CD4-positive, CD25-positive, alpha-beta regulatory T cell (primary cell): ENCODE measurements around the gene SPCS1. TPM values are rescaled to one million over a fixed set of nuclear protein-coding genes. Genes with fewer than 3 reads are reported as not detected.

Experiments used
- ATAC-seq, 2 donors: fragments of 150-1000 bp; cut with Tn5 transposase; one replicate each; pipeline ENCODE4 v1.10.0; 2021; ENCODE audit warnings: low read depth in 2 of 2, moderate number of reproducible peaks in 2 of 2, moderate library complexity in 1 of 2
- DNase-seq, 3 donors: peaks; one replicate each; pipeline versions ENCODE4 v3.0.0 to v3.0.0-alpha.2; 2012 to 2022; ENCODE audit warnings: mixed read lengths in 1 of 3
- H3K27ac ChIP-seq: one replicate; pipeline ENCODE4 v1.7.0; 2013; ENCODE audit warnings: mild to moderate bottlenecking, low read length; ENCODE audit not compliant: insufficient read depth, poor library complexity, severe bottlenecking
- H3K27me3 ChIP-seq: one replicate; pipeline ENCODE4 v1.7.0; 2013; ENCODE audit warnings: low read length; ENCODE audit not compliant: control insufficient read depth, insufficient read depth
- H3K36me3 ChIP-seq: one replicate; pipeline ENCODE4 v1.7.0; 2013; ENCODE audit warnings: mild to moderate bottlenecking, low read length, moderate library complexity; ENCODE audit not compliant: control insufficient read depth, insufficient read depth
- H3K4me1 ChIP-seq: 2 replicates; pipeline ENCODE4 v1.7.0; 2013; ENCODE audit warnings: mild to moderate bottlenecking, low read length; ENCODE audit not compliant: insufficient read depth, control insufficient read depth, poor library complexity, severe bottlenecking
- H3K4me3 ChIP-seq: one replicate; pipeline ENCODE4 v1.7.0; 2013; ENCODE audit warnings: low read depth, mild to moderate bottlenecking, low read length, moderate library complexity
- H3K9me3 ChIP-seq, 2 experiments: 1 replicate in 1 of 2; 2 replicates in 1 of 2; pipeline ENCODE4 v1.7.0; 2013; ENCODE audit warnings: low read length in 2 of 2, mild to moderate bottlenecking in 1 of 2, moderate library complexity in 1 of 2; ENCODE audit not compliant: control insufficient read depth in 2 of 2
- H3K27ac Mint-ChIP-seq, 3 donors: one replicate each; pipeline ENCODE4 v1.8.0; 2020 to 2022; ENCODE audit warnings: mild to moderate bottlenecking in 3 of 3, mixed read lengths in 3 of 3, moderate library complexity in 2 of 3
- H3K27me3 Mint-ChIP-seq: one replicate; pipeline ENCODE4 v1.8.0; 2022; ENCODE audit warnings: mild to moderate bottlenecking, mixed read lengths
- H3K36me3 Mint-ChIP-seq: one replicate; pipeline ENCODE4 v1.8.0; 2020; ENCODE audit warnings: mixed read lengths
- H3K4me1 Mint-ChIP-seq, 4 donors: one replicate each; pipeline ENCODE4 v1.8.0; 2020 to 2022; ENCODE audit warnings: mixed read lengths in 4 of 4, mild to moderate bottlenecking in 1 of 4
- H3K4me3 Mint-ChIP-seq, 4 donors: one replicate each; pipeline ENCODE4 v1.8.0; 2020 to 2022; ENCODE audit warnings: mild to moderate bottlenecking in 4 of 4, mixed read lengths in 4 of 4, moderate library complexity in 3 of 4
- H3K9me3 Mint-ChIP-seq, 7 donors: one replicate each; pipeline ENCODE4 v1.8.0; 2020 to 2022; ENCODE audit warnings: mixed read lengths in 7 of 7, mild to moderate bottlenecking in 3 of 7, moderate library complexity in 2 of 7
- polyA plus RNA-seq, 4 donors: library from polyadenylated mRNA; unstranded; fragments of 300-500 nt; fragmentation: Illumina TruSeq; gene quantifications; one replicate each; pipeline ENCODE4 v1.2.3, GENCODE V29; 2021
- total RNA-seq: library from RNA; stranded (reverse); gene quantifications from one replicate; pipeline ENCODE4 v1.2.3, GENCODE V29; 2022

Gene SPCS1
- total and polyA plus RNA-seq, 5 donors from 2014 or later = 57.6 to 318 (median 307) TPM

- peaks cover 22% of the 10 kb centered on the region for H3K36me3 Mint-ChIP-seq
- H3K27ac Mint-ChIP-seq = peak overlapping the region in 1 of 3 donors; percentile 20
- no peaks in the 10 kb centered on the region for H3K27me3 ChIP-seq
- no peaks in the 10 kb centered on the region for H3K9me3 ChIP-seq
- H3K27ac ChIP-seq = peak overlapping the region; percentile 9
- no peaks in the 10 kb centered on the region for H3K9me3 Mint-ChIP-seq
- H3K27me3 Mint-ChIP-seq = no peaks in the 10 kb centered on the region
- DNase-seq (no peak), ATAC-seq (no peak)
- H3K36me3 ChIP-seq = peaks cover 76% of the 10 kb centered on the region
- no peak overlapping the region for H3K4me3 Mint-ChIP-seq
- H3K4me3 ChIP-seq = no peak overlapping the region
- peaks cover 0 to 13% (median 3%) of the 10 kb centered on the region in 4 donors for H3K4me1 Mint-ChIP-seq
- no peaks in the 10 kb centered on the region for H3K4me1 ChIP-seq
Observed at GRCh38 chr3:52695798-52696671, 9.9 kb upstream of the SPCS1 start.

GRCh38 chr3:52696830-52697631 lies 8.9 kb upstream of the SPCS1 start:
- Mint-ChIP-seq H3K36me3 (peaks cover 22% of the 10 kb centered on the region), H3K9me3 (no peaks in the 10 kb centered on the region), H3K4me3 (no peak overlapping the region), H3K27ac (peak overlapping the region in 1 of 3 donors; percentile 17), H3K4me1 (peaks cover 0 to 13% (median 5%) of the 10 kb centered on the region in 4 donors), H3K27me3 (no peaks in the 10 kb centered on the region)
- no peak for DNase-seq
- Histone ChIP-seq H3K9me3 (no peaks in the 10 kb centered on the region), H3K27me3 (no peaks in the 10 kb centered on the region), H3K4me1 (no peaks in the 10 kb centered on the region), H3K4me3 (no peak overlapping the region), H3K36me3 (peaks cover 67% of the 10 kb centered on the region), H3K27ac (peak overlapping the region; percentile 9)
- no peak for ATAC-seq

- no peak overlapping the region for H3K4me3 Mint-ChIP-seq
- H3K27me3 Mint-ChIP-seq = no peaks in the 10 kb centered on the region
- H3K27ac Mint-ChIP-seq = peak overlapping the region in 1 of 3 donors; percentile 17
- DNase-seq = no peak
- H3K4me1 Mint-ChIP-seq = peaks cover 0 to 13% (median 5%) of the 10 kb centered on the region in 4 donors
- Histone ChIP-seq H3K4me1 (no peaks in the 10 kb centered on the region), H3K9me3 (no peaks in the 10 kb centered on the region), H3K36me3 (peaks cover 62% of the 10 kb centered on the region), H3K27me3 (no peaks in the 10 kb centered on the region), H3K4me3 (no peak overlapping the region), H3K27ac (no peak overlapping the region)
- ATAC-seq = no peak
- H3K36me3 Mint-ChIP-seq = peaks cover 22% of the 10 kb centered on the region
- no peaks in the 10 kb centered on the region for H3K9me3 Mint-ChIP-seq
Observed at GRCh38 chr3:52697632-52697965, 8.3 kb upstream of the SPCS1 start.

GRCh38 chr3:52703341-52703740 lies 2.6 kb upstream of the SPCS1 start:
- Mint-ChIP-seq H3K4me1 (peaks cover 8 to 41% (median 30%) of the 10 kb centered on the region in 4 donors), H3K4me3 (peak overlapping the region; percentile 64 to 100 (median 96))
- DNase-seq = no peak

GRCh38 chr3:52704611-52705437 lies 1.1 kb upstream of the SPCS1 start:
- H3K9me3 ChIP-seq = no peaks in the 10 kb centered on the region
- DNase-seq (peak in 1 of 3 donors; percentile 32), ATAC-seq (no peak)
- Mint-ChIP-seq H3K36me3 (peaks cover 3% of the 10 kb centered on the region), H3K4me3 (peak overlapping the region; percentile 95 to 100 (median 96)), H3K27me3 (no peaks in the 10 kb centered on the region), H3K27ac (peak overlapping the region; percentile 89 to 94 (median 94)), H3K4me1 (peaks cover 8 to 41% (median 30%) of the 10 kb centered on the region in 4 donors), H3K9me3 (no peaks in the 10 kb centered on the region)
- peaks cover 35% of the 10 kb centered on the region for H3K4me1 ChIP-seq
- H3K27ac ChIP-seq = peak overlapping the region; percentile 84
- no peaks in the 10 kb centered on the region for H3K27me3 ChIP-seq
- H3K36me3 ChIP-seq = peaks cover 16% of the 10 kb centered on the region
- H3K4me3 ChIP-seq = peak overlapping the region; percentile 68

More at GRCh38 chr3:52703341-52703740, 2.6 kb upstream of the SPCS1 start:
- H3K4me3 ChIP-seq = no peak overlapping the region
- no peak overlapping the region for H3K27ac Mint-ChIP-seq
- peaks cover 14% of the 10 kb centered on the region for H3K36me3 ChIP-seq
- no peaks in the 10 kb centered on the region for H3K27me3 ChIP-seq
- peaks cover 35% of the 10 kb centered on the region for H3K4me1 ChIP-seq
- H3K9me3 Mint-ChIP-seq = no peaks in the 10 kb centered on the region
- H3K9me3 ChIP-seq = no peaks in the 10 kb centered on the region
- ATAC-seq = no peak
- H3K36me3 Mint-ChIP-seq = no peaks in the 10 kb centered on the region
- no peaks in the 10 kb centered on the region for H3K27me3 Mint-ChIP-seq
- no peak overlapping the region for H3K27ac ChIP-seq

- Mint-ChIP-seq H3K4me1 (peaks cover 8 to 41% (median 30%) of the 10 kb centered on the region in 4 donors), H3K36me3 (peaks cover 3% of the 10 kb centered on the region), H3K27ac (peak overlapping the region; percentile 89 to 94 (median 94)), H3K4me3 (peak overlapping the region; percentile 95 to 100 (median 96)), H3K9me3 (no peaks in the 10 kb centered on the region), H3K27me3 (no peaks in the 10 kb centered on the region)
- no peaks in the 10 kb centered on the region for H3K9me3 ChIP-seq
- ATAC-seq (peak; percentile 61 to 64), DNase-seq (no peak)
- peak overlapping the region; percentile 68 for H3K4me3 ChIP-seq
- H3K27me3 ChIP-seq = no peaks in the 10 kb centered on the region
- peaks cover 13% of the 10 kb centered on the region for H3K36me3 ChIP-seq
- H3K27ac ChIP-seq = peak overlapping the region; percentile 84
- H3K4me1 ChIP-seq = peaks cover 35% of the 10 kb centered on the region
Observed at GRCh38 chr3:52705438-52705687, 543 bp upstream of the SPCS1 start.

GRCh38 chr3:52707585-52707984 lies 1.7 kb downstream of the SPCS1 start:
- Mint-ChIP-seq H3K9me3 (no peaks in the 10 kb centered on the region), H3K36me3 (peaks cover 3% of the 10 kb centered on the region), H3K4me1 (peaks cover 8 to 41% (median 29%) of the 10 kb centered on the region in 4 donors), H3K27ac (peak overlapping the region in 1 of 3 donors; percentile 96), H3K27me3 (no peaks in the 10 kb centered on the region), H3K4me3 (peak overlapping the region; percentile 76 to 100 (median 87))
- Histone ChIP-seq H3K4me3 (peak overlapping the region; percentile 94), H3K27ac (peak overlapping the region; percentile 53), H3K27me3 (no peaks in the 10 kb centered on the region), H3K36me3 (peaks cover 16% of the 10 kb centered on the region), H3K9me3 (no peaks in the 10 kb centered on the region), H3K4me1 (peaks cover 35% of the 10 kb centered on the region)
- ATAC-seq (no peak), DNase-seq (peak in 1 of 3 donors; percentile 36)
